GM19351 (cell line): ENCODE data around the gene KSR2.
A peak's percentile ranks its signal among the peaks of the same experiment; 100 is the strongest.

Source experiments
- ATAC-seq: cut with Tn5 transposase; IDR thresholded peaks from one replicate; pipeline ENCODE4 v1.9.1; 2021; ENCODE audit warnings: mild to moderate bottlenecking, moderate library complexity; ENCODE audit not compliant: unreplicated experiment

KSR2 gene

DNA sequence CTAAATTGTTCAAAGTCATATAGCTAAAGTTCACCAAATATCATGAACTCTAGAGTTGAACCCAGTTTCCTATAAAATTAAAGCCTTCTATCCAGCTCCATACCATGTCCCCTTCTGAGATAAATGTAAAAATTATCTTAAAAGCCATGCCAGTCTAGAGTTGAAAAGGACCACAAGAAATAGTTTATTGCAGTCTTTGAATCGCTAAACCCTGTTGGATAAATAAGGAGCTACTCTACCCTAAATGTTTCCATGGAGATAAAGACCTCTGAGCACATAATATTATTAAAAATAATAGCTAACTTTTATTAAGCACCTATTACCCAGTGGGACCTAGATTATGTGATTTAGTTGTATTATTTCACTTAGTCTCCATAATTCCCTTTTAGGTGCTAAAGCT is 379.8 kb downstream of the KSR2 start:
- ATAC-seq, result no peak

DNA sequence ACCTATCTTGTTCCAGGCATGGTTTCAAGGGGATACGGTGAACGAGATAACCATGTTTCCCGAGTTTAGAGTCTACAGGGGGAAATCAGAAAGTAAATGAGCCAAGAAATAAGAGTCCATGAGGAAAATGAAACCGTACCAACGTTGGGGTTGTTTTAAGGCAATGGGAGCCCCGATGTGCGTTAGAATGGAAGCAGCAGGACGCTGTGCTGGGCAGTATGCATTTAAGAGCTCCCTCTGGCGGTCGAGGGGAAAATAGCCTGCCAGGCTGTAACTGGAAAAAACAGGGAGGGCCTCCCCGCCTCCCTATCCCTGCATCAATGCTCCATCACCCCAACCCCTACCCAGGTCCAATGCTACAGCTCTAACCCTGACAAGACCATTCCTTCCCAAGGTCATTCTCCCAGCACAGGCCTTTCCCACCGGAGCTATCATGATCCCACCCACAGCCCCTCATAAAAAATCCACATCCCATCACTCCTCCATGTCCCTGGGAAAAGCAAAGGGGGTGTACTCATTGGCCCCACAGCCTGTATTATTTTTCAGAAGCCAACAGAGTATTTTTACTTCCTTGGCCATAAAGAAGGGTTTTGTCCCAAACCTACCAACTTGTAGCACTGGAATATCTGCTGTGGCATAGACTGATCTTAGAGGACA is 381.0 kb downstream of the KSR2 start:
- ATAC-seq, result no peak

DNA sequence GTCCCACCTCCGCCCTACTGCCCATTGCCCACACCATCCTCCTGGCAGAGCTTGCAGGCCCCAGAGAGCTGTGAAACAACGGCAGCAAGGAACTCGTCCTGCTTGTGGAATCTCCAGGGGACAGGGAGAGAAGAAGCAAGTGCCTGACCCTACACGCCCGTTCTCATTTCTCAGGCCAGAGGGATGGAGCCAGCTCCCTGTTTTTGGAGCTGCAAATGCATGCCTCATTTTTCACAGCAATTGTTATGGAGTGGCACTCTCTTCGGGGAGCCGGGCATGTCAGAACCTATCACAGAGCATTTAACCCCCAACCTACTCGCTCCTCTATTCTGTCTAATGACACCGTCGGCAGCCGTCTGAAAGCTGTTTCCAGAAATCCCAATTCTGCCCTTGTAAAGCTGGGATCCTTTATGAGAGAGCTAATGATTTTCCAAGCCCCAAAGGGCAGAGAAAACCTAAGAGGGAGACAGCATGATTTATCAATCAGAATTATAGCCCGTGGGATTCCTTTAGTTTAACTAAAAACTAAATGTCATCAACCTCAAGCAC is 385.0 kb downstream of the KSR2 start:
- ATAC-seq, result no peak

DNA sequence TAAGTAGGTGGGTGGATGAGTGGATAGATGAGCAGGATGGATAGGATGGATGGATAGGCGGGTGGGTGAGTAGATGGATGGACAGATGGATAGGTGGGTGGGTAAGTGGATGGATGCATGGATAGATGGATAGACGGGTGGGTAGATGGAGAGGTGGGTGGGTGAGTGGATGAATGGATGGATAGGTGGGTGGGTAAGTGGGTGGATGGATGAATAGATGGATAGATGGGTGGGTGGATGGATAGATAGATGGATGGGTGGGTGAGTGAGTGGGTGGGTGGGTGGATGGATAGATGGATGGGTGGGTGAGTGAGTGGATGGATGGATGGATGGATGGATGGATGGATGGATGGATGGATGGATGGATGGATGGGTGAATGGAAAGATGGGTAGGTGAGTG is 385.7 kb downstream of the KSR2 start:
- ATAC-seq, result no peak

DNA sequence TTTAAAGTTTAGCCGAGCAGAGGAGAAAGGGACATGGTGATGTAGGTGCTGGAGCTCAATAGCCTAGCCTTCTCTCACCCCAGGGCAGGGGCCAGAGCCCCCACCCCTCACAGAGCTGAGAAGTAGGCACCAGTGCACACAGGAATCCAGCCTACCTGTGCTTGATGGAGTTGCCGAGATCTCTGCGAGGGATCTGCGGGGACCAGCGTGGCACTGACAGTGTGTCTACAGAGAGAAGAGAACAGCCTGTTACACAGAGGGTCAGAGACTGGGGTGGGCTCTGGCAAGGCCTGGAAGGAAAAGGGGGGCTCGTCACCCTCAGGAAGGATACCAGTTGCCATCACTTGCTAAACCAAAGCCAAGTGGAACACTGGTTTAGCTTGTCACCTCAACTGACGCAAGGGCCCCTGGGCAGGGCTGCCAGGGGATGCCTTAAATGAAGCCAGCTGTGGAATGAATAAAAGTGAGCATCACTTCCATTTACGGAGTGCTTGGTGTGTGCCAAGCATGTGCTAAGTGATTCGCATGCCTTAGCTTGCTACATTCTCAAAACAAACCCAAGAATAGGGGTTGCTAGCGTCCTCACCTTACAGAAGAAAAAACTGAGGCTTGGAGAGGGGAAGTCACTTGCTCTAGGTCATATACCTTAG is 386.5 kb downstream of the KSR2 start:
- ATAC-seq, result no peak

DNA sequence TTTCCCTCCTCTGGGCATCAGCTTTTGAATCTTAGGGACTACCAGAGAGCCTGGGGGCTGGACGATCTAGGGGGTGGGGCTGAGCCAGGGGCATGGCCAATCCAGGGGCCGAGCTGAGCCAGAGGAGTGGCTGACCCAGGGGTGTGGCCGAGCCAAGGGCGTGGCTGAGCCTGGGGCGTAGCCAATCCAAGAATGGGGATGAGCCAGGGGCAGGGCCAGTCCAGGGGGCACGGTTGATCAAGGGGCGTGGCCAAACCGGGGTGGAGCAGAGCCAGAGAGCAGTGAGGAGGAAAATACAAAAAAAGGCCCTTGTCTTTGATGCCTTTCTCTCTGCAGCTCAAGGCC is 388.1 kb downstream of the KSR2 start:
- ATAC-seq, result peak; percentile 75

DNA sequence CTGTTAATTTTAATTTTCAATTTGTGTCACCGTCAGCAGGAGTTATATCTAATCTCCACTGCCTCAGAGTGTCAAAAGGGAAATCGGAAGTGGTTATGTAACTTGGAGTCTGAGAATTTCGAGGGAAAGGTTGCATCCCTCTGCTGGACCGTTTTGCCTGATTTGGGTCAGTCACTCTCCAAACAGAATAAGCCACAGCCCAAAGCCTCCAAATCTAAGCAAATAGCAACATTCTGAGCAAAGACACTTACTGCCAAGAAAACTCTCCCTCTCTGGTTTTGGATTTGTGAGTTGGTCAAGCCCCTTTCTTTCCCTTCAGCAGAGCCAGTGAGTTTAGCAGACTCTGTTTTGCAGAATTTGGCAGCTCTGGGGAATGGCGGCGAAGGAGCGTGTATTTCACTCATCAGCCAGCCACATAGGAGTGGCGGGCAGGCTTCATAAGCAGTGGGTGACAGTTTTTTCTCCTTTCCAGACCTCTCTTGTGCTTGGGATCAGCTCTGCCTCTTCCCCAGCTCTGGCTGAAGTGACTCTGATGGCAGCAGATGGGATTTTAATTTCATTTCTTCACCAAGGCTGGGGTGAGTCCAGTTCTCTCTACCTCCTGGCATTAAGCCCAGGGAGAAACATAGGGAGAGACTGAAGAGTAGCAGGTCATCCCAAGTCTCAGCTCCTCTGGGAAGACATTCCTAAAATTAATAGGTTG is 388.6 kb downstream of the KSR2 start:
- no peak for ATAC-seq

DNA sequence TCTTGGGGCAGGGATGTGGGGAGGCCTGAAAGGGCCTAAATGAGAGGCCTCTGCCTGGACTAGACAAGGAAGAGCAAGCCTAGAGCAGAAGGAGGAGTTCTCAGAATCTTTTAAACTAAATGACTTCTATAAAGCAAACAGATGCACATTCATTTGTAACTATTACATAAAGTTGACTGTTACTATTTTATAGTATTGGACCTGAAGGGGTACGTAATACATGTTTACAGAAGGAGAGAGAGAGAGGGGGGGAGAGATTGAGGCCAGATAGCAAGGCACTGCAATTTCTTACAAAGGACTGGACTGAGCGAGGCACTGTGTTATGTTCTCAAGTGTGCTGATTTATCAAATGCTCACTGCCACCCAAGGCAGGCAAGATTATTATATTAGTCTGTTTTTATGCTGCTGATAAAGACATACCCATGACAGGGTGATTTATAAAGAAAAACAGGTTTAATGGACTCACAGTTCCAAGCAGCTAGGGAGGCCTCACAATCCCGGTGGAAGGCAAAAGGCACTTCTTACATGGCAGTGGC is 391.6 kb downstream of the KSR2 start:
- no peak for ATAC-seq

DNA sequence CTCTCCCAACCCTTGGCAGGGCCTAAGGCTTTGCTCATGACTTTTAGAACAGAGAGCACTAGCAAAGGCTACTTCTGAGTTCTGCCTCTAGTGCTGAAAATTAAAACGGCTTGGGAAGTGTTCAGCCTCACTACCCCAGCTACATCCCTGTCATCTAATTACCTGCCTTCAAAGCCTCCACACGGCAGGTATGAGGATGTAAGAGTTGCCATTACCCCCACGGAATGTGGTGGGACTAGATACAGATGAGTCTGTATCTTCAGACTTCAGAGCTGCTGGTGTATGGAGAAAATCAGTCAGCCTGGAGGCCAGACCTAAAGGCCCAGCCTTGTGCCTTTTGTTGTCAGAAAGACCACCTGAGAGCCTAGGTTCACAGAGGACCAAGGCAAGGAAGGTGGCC is 392.7 kb downstream of the KSR2 start:
- no peak for ATAC-seq

DNA sequence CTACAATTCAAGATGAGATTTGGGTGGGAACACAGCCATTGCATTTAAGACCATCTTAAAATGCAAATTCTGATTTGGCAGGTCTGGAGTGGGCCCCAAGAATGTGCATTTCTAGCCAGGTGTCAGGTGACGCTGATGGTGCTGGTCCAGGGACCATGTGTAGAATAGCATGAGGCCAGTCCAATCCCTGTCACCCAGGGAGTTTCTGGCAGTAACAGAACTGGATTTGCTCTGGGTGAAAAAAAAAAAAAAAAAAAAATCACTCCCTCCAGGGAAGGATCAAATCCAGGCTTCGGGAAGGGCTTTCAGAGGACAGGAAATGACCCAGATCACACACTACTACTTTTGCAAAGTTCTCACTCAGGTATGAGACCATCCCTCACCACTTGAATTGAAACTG is 394.1 kb downstream of the KSR2 start:
- no peak for ATAC-seq

DNA sequence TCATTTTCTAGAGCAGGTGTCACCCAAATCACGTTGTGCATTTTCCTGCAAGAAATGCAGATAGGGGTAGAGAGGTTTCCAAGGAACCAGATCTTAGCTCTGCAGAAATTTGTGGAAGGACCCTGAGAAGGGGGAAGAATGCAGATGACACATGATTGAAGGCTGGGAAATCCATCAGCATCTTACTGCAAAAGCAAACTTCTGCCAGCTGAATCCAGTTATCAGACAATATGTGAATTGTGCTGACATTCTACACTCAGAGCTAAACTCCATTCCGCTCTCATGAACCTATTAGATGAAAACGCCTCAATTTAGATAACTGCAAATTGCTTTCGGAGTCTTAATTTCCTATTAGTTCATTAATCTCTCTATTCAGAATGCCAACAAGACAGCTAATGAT is 396.0 kb downstream of the KSR2 start:
- ATAC-seq, result no peak

DNA sequence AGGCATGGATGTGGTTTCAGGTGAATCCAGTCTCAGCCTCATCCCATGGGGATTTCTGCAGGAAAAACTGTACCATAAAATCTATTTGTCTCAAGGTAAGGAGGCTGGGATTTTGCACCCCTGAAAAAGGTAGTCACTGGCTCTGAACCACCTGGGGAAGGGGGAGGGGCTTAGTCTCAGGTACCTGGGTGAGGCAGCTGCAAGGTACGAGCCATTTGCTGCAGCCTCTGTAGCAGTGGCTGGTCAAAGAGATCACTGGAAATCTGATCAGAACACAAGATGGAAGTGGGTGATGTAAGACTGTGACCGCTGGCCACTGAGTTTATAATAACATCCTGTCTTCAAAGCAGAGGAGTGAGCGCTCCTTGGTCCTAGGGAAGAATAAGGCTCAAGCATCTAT is 397.5 kb downstream of the KSR2 start:
- no peak for ATAC-seq

DNA sequence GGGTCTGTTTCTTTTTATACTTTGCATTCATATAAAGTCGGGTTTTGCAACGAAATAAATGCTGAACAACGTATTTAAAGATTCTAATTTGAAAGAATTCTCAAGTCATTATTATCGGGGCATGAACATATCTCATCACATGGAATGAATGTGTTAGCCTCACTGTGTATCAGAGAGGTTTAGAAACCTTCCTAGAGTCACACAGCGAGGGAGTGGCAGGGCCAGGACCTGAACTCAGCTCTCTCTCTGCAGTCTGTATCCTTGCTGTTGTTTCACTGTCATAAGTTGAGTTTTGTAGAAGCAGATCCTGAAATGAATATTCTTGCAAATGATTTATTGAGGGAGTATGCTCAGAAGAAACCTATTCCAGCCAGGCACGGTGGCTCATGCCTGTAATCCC is 398.2 kb downstream of the KSR2 start:
- ATAC-seq, result no peak

DNA sequence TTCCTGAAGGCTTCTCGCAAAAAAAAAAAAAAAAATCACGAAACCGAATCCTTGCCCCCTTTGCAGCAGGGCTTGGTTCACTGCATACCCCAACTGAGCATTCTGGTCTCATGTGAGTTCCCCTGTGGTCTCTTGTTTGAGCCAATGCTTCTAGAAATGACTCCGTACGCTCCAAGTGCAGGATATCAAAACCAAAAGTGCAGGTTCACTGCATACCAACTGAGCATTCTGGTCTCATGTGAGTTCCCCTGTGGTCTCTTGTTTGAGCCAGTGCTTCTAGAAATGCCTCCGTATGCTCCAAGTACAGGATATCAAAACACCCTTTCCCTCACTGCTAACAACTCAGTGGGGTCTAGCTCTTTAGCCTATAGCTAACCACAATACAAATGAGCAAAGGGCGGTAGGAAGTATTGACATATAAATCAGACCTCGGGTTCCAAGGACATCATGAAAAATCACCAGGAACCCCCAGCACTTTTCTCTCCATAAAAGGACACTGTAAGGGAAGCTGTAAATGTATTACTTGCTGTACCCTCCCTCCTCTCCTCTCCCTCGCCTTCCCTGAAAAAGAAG is 401.1 kb downstream of the KSR2 start:
- ATAC-seq, result peak; percentile 96

DNA sequence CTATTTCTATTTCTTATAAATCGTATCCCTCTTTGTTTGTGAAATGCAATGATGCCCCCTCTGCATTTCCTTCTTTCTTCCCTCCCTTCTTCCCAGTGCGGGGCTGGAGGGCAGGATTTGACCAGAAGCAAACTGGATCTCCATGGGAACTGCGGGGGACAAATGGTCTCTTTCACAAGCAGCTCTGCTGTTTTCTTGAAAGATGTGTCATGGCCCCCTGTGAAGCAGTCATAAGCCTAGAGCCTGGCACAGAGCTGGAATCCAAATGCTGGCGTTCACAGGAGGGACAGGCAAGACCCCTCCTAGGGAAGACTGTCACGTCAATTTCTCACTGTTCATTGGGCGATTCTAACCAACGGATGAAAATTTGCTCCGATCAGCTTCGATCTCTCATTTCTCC is 403.9 kb downstream of the KSR2 start:
- ATAC-seq, result no peak

DNA sequence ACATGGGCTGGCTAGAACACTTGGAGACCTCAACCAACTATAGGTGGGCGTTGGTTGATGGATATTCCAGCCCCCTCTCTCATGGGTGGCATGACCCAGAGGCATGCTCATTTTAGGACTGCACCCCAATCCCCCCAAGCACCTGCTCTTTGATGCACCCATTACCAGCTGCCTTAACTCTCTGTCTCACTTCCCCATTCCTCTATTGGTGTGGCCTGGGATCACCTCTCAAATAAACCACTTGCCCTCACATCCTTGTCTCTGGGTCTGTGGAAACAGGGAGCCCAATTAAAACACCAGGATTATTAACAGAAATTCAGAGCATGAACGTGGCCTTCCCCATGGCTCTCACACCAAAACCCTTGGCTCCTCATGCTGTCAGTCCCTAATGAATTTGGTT is 405.1 kb downstream of the KSR2 start:
- ATAC-seq, result no peak

DNA sequence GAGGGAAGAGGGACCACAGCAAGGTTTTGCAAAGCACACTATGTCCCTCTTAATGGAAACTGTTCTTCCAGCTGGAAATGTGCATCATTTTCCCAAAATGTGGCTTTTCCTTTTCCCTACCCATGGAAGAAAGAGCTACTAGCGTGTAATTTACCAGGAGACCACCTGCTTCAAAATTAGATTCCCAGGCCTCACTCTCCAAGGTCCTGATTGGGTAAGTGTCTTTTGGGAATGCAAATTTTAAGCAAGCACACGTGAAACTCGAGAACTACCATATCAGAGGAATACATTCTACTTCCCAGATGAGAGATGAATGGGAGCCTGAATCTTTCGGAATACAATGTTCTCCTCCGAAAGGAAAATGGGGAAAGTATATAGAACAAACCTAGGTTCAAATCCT is 405.8 kb downstream of the KSR2 start:
- no peak for ATAC-seq

DNA sequence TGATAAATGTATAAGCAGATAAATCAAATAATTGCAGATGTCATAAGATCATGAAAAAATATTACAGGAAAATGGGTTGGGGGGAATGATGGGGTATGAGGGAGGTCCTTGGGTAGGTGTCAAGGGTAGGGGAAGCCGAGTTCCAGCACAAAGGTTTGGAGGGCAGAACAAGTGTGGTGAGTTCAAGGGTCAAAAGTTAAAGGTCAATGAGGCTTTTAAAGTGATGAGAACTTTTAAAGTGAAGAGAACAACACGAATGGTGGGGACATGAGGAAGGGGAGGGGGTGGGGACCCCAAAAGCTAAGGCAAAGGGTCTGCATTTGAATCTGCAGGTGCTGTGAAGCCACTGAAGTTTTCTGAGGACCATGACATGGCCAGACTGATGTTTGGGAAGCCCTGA is 406.8 kb downstream of the KSR2 start:
- ATAC-seq, result no peak

DNA sequence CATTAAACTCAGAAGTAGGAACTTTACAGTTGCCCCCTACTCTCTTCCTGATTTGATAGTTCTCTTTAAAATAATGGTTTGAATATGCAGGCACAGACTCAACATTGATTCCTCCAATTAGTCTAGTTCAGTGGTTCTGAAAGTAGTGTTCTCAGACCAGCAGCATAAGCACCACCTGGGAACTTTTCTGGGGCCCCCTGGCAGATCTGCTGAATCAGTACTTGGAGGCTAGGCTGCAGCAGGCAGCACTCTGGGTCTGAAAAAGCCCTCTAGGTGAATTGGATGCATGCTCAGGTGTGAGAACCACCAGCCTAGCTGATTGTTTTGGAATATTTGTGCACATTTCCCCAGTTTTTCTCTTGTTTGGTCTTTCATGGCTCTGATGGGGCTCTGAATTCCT is 408.8 kb downstream of the KSR2 start:
- ATAC-seq, result no peak

DNA sequence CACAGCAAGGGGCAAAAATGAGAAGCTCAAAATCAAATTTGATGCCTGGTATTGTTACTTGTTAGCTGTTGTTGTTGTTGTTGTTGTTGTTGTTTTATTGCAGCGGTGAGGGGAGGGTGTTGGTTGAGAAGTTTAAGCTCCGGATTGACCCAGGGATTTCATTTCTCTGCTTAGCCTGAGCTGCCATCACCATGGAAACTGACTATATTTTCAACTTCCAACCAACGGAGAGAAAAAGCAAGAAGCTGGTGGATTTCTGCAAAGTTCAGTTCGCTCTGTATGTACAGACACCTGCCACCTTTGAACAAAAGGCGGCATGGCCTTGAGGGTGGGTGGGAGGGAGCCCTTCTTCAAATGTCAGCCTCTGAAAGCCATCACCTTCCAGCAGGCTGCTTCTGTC is 412.9 kb downstream of the KSR2 start:
- ATAC-seq, result no peak

DNA sequence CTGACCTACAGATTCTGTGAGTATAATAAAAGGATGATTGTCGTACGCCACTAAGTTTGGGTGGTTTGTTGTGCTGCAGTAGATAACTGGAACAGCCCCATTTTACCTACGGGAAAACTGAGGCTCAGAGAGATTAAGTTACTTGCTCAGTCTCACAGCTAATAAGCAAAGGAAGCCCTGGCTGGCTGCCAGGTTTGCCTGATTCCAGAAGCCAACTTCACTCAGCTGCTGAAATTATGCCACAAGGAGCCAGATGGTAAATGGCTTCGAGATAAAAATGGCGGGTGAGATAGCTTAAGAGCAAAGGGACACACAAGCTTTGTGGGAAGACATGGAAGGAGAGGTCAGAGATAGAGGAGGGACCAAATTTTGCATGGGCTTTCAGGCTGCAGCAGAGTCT is 415.8 kb downstream of the KSR2 start:
- ATAC-seq, result no peak

DNA sequence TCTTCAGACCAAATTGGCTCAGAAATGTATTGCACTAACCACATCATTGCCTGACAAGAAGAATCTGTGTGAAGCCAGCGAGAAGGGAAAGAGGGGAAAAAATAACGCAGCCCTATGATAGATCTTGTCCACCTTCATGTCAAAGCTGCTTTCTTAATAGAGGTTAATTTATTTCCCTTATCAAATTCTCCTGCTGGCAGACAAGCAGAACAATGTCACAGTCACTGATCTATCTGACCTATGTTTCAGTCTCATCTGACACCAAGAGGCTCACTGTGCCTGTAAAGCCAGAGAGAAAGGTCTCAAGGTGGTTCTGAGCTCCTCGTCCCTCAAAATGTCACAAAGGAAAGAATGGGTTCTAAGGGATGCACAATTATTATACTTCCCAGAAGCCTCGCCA is 417.1 kb downstream of the KSR2 start:
- ATAC-seq, result no peak
